Loucy (cell line): ENCODE measurements around the gene CIB2.

ENCODE experiments used
- H2AFZ ChIP-seq: fragments of 200-600 bp; sonication (generic); 2 replicates; pipeline ENCODE4 v1.6.0; 2016; ENCODE audit warnings: antibody characterized with exemption, mild to moderate bottlenecking, low read length, moderate library complexity
- H3F3A ChIP-seq: fragments of 200-600 bp; 2 replicates; pipeline ENCODE4 v1.6.0; 2016; ENCODE audit warnings: antibody characterized with exemption, low read depth, mild to moderate bottlenecking
- H3K27me3 ChIP-seq: fragments of 200-600 bp; sonication (generic); 2 replicates; pipeline ENCODE4 v1.6.1; 2014; ENCODE audit warnings: low read length, mild to moderate bottlenecking; ENCODE audit not compliant: insufficient read depth, poor library complexity, severe bottlenecking
- H3K36me3 ChIP-seq: fragments of 200-600 bp; sonication (generic); 2 replicates; pipeline ENCODE4 v1.6.1; 2016; ENCODE audit warnings: low read length; ENCODE audit not compliant: insufficient read depth
- H3K4me1 ChIP-seq: fragments of 200-600 bp; sonication (generic); 2 replicates; pipeline ENCODE4 v1.5.1; 2014; ENCODE audit warnings: low read length, mild to moderate bottlenecking; ENCODE audit not compliant: insufficient read depth, poor library complexity, severe bottlenecking
- H3K4me2 ChIP-seq: fragments of 200-600 bp; sonication (generic); 2 replicates; pipeline ENCODE4 v1.6.0; 2014; ENCODE audit warnings: antibody characterized with exemption, low read length, low read depth, mild to moderate bottlenecking; ENCODE audit not compliant: poor library complexity, severe bottlenecking
- H3K4me3 ChIP-seq: fragments of 200-600 bp; sonication (generic); 2 replicates; pipeline ENCODE4 v1.5.1; 2014; ENCODE audit warnings: low read length, mild to moderate bottlenecking, mixed read lengths; ENCODE audit not compliant: poor library complexity, severe bottlenecking
- H3K79me2 ChIP-seq: fragments of 200-600 bp; sonication (generic); 2 replicates; pipeline ENCODE4 v1.6.1; 2014; ENCODE audit warnings: low read length; ENCODE audit not compliant: insufficient read depth
- H3K9ac ChIP-seq: fragments of 200-600 bp; sonication (generic); 2 replicates; pipeline ENCODE4 v1.6.0; 2014; ENCODE audit warnings: mild to moderate bottlenecking, low read depth, low read length, moderate library complexity; ENCODE audit not compliant: poor library complexity, severe bottlenecking
- H3K9me2 ChIP-seq: fragments of 200-600 bp; sonication (generic); replicated peaks from 2 replicates; pipeline ENCODE4 v1.6.1; 2016; ENCODE audit warnings: low read depth, low read length, mixed read lengths
- H3K9me3 ChIP-seq: fragments of 200-600 bp; sonication (generic); 2 replicates; pipeline ENCODE4 v1.6.1; 2014; ENCODE audit warnings: mild to moderate bottlenecking, antibody characterized with exemption, low read length, low read depth; ENCODE audit not compliant: insufficient read depth
- H4K20me1 ChIP-seq: fragments of 200-600 bp; sonication (generic); 2 replicates; pipeline ENCODE4 v1.6.0; 2014; ENCODE audit warnings: antibody characterized with exemption, low read length, mild to moderate bottlenecking; ENCODE audit not compliant: insufficient read depth, poor library complexity, severe bottlenecking
- EZH2phosphoT487 ChIP-seq: fragments of 200-600 bp; IDR thresholded peaks from 2 replicates; pipeline ENCODE4 v1.6.1; 2018; ENCODE audit warnings: antibody characterized with exemption, mild to moderate bottlenecking, moderate library complexity, borderline replicate concordance
- TF ChIP-seq, protein P1 (sequence below): fragments of 200-600 bp; sonication (generic); conservative IDR thresholded peaks from 2 replicates; pipeline ENCODE4 v1.5.1; 2014; ENCODE audit warnings: mild to moderate bottlenecking, antibody characterized with exemption, low read length

CIB2 gene

DNA sequence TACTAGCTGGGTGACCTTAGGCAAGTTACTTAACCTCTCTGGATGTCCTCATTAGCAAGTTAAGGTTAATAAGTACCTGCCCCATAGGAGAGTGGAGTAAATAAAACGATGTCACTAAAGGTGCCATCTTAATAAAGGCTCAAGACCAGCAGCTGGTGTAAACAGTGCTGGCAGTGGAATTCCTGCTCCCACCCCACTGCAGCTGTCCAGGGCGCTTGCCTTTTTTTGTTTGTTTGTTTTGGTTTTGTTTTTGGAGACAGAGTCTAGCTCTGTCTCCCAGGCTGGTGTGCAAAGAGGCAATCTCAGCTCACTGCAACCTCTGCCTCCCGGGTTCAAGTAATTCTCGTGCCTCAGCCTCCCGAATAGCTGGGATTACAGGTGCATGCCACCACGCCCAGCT, 46.8 kb upstream of the CIB2 start:
- Histone ChIP-seq H3K9me3 (no peaks in the 10 kb centered on the region), H3K9ac (no peak overlapping the region), H4K20me1 (no peaks in the 10 kb centered on the region), H3K27me3 (no peaks in the 10 kb centered on the region), H3F3A (no peaks in the 10 kb centered on the region), H3K36me3 (no peaks in the 10 kb centered on the region), H3K4me3 (no peak overlapping the region), H3K9me2 (no peaks in the 10 kb centered on the region), H3K4me2 (no peak overlapping the region), H2AFZ (no peak overlapping the region), H3K4me1 (peaks cover 30% of the 10 kb centered on the region), H3K79me2 (no peaks in the 10 kb centered on the region)
- TF ChIP-seq EZH2phosphoT487, result no peak
- TF ChIP-seq, protein P1, sequence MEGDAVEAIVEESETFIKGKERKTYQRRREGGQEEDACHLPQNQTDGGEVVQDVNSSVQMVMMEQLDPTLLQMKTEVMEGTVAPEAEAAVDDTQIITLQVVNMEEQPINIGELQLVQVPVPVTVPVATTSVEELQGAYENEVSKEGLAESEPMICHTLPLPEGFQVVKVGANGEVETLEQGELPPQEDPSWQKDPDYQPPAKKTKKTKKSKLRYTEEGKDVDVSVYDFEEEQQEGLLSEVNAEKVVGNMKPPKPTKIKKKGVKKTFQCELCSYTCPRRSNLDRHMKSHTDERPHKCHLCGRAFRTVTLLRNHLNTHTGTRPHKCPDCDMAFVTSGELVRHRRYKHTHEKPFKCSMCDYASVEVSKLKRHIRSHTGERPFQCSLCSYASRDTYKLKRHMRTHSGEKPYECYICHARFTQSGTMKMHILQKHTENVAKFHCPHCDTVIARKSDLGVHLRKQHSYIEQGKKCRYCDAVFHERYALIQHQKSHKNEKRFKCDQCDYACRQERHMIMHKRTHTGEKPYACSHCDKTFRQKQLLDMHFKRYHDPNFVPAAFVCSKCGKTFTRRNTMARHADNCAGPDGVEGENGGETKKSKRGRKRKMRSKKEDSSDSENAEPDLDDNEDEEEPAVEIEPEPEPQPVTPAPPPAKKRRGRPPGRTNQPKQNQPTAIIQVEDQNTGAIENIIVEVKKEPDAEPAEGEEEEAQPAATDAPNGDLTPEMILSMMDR, result no peak

DNA sequence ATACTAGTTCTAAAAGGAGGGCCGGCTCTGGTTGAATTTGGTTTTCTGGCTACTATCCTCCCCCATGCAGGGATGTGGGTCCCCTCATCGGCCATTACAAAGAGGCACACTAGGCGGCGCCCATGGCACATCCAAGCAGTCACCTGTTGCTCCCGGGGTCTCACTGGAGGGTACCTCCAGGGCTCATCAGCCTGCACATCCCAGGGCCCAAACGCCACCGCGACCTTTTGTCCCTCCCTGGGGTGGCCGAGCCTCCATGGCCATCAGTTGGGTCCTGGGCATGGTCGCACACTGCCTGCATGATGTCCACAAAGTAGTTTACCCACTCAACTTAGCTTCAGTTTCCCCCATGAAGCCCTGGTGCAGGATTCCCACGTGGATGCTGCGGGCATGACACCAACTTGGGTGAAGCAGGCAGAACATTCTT, 46.2 kb upstream of the CIB2 start:
- Histone ChIP-seq H3K4me3 (no peak overlapping the region), H3K4me1 (peaks cover 31% of the 10 kb centered on the region), H3K9me3 (no peaks in the 10 kb centered on the region), H3K4me2 (no peak overlapping the region), H2AFZ (no peak overlapping the region), H4K20me1 (no peaks in the 10 kb centered on the region), H3K79me2 (no peaks in the 10 kb centered on the region), H3F3A (no peaks in the 10 kb centered on the region), H3K27me3 (no peaks in the 10 kb centered on the region), H3K9me2 (no peaks in the 10 kb centered on the region), H3K36me3 (no peaks in the 10 kb centered on the region), H3K9ac (no peak overlapping the region)
- TF ChIP-seq EZH2phosphoT487, result no peak
- TF ChIP-seq, protein P1, result peak; percentile 86

DNA sequence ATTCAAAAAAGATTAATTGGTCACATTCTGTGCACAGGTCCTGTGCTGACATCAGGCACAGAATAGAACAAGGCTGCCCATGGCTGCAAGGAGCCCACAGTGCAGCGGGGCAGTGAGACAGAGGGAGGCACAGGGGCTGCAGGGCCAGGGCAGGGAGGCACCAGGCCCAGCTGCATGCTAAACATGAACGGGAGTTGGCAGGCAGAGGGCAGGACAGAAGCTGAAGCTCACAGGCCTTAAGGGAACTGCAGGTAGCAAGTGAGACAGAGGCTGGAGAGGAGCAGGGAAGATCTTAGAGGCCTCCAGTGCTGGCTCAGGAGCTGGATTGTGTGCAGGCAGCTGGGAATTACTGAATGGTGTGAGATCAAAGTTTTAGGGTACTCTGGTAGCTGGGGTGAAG, 44.1 kb upstream of the CIB2 start:
- Histone ChIP-seq H2AFZ (no peak overlapping the region), H3K36me3 (peaks cover 10% of the 10 kb centered on the region; the same call in 1 of the 2 replicates), H3K4me1 (peaks cover 36% of the 10 kb centered on the region), H3K4me2 (peak overlapping the region; percentile 76), H3K9me3 (no peaks in the 10 kb centered on the region), H3K79me2 (no peaks in the 10 kb centered on the region), H4K20me1 (no peaks in the 10 kb centered on the region), H3K9ac (peak overlapping the region; percentile 62), H3F3A (no peaks in the 10 kb centered on the region), H3K9me2 (no peaks in the 10 kb centered on the region), H3K27me3 (no peaks in the 10 kb centered on the region), H3K4me3 (peak overlapping the region; percentile 56)
- TF ChIP-seq EZH2phosphoT487, result no peak
- TF ChIP-seq, protein P1, result no peak
